HL-60 (cell line): ENCODE data around the gene RBM10.

Experiments used
- DNase-seq, 2 experiments: peaks; one replicate each; pipeline ENCODE4 v3.0.0-alpha.2; 2010 to 2020; ENCODE audit warnings: low read depth in 1 of 2, low spot score in 1 of 2
- H3K27ac ChIP-seq: fragments of 250-450 bp; sonication (Bioruptor Pico); replicated peaks from 2 replicates; pipeline ENCODE4 v1.5.1; 2020; ENCODE audit warnings: mild to moderate bottlenecking, moderate library complexity
- H3K27me3 ChIP-seq: fragments of 250-450 bp; sonication (Bioruptor Pico); 2 replicates; pipeline ENCODE4 v1.5.1; 2021; ENCODE audit warnings: mild to moderate bottlenecking, moderate library complexity; ENCODE audit not compliant: insufficient read depth, poor library complexity, severe bottlenecking
- H3K4me3 ChIP-seq: replicated peaks from 2 replicates; pipeline ENCODE4 v1.5.1; 2011; ENCODE audit warnings: mild to moderate bottlenecking, control low read depth, low read length; ENCODE audit not compliant: insufficient read depth
- GABPA ChIP-seq: IDR thresholded peaks from 2 replicates; pipeline ENCODE4 v1.6.1; 2012; ENCODE audit warnings: low read depth
- POLR2AphosphoS5 ChIP-seq: IDR thresholded peaks from 2 replicates; pipeline ENCODE4 v1.6.1; 2012; ENCODE audit warnings: low read depth
- SPI1 ChIP-seq: IDR thresholded peaks from 2 replicates; pipeline ENCODE4 v1.6.1; 2012; ENCODE audit warnings: low read depth, mild to moderate bottlenecking, borderline replicate concordance
- TF ChIP-seq, protein P1 (sequence below): IDR thresholded peaks from one replicate; pipeline ENCODE4 v1.5.1; 2011; ENCODE audit warnings: low read length, control low read depth, inconsistent platforms; ENCODE audit not compliant: insufficient read depth
- TF ChIP-seq, protein P2 (sequence below): IDR thresholded peaks from 2 replicates; pipeline ENCODE4 v1.6.1; 2012; ENCODE audit warnings: low read depth; ENCODE audit not compliant: insufficient replicate concordance

RBM10 gene

DNA sequence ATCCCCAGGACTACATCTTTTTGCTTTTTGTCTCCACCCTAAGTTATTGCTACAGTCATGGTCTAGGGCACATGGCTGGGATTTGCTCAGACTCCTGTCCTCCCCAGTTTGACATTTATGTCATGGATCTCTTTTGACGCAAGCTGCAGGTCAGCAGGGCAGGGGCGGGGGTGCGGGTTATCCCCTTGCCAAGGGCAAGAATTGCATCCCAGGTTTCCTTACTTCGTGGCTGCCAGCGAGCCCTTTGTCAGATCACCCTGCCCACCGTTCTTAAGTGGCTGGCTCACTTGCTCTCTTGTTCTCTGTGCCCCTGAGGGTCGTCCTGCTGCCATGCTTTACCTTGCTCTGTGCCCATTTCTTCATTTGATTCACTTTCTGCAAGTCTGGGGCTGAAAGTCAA is 27.5 kb downstream of the RBM10 start:
- Histone ChIP-seq H3K27me3 (no peaks in the 10 kb centered on the region), H3K4me3 (no peak overlapping the region), H3K27ac (no peak overlapping the region)
- TF ChIP-seq POLR2AphosphoS5 (no peak), SPI1 (no peak), GABPA (no peak)
- TF ChIP-seq, protein P1, sequence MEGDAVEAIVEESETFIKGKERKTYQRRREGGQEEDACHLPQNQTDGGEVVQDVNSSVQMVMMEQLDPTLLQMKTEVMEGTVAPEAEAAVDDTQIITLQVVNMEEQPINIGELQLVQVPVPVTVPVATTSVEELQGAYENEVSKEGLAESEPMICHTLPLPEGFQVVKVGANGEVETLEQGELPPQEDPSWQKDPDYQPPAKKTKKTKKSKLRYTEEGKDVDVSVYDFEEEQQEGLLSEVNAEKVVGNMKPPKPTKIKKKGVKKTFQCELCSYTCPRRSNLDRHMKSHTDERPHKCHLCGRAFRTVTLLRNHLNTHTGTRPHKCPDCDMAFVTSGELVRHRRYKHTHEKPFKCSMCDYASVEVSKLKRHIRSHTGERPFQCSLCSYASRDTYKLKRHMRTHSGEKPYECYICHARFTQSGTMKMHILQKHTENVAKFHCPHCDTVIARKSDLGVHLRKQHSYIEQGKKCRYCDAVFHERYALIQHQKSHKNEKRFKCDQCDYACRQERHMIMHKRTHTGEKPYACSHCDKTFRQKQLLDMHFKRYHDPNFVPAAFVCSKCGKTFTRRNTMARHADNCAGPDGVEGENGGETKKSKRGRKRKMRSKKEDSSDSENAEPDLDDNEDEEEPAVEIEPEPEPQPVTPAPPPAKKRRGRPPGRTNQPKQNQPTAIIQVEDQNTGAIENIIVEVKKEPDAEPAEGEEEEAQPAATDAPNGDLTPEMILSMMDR, result no peak
- TF ChIP-seq, protein P2, sequence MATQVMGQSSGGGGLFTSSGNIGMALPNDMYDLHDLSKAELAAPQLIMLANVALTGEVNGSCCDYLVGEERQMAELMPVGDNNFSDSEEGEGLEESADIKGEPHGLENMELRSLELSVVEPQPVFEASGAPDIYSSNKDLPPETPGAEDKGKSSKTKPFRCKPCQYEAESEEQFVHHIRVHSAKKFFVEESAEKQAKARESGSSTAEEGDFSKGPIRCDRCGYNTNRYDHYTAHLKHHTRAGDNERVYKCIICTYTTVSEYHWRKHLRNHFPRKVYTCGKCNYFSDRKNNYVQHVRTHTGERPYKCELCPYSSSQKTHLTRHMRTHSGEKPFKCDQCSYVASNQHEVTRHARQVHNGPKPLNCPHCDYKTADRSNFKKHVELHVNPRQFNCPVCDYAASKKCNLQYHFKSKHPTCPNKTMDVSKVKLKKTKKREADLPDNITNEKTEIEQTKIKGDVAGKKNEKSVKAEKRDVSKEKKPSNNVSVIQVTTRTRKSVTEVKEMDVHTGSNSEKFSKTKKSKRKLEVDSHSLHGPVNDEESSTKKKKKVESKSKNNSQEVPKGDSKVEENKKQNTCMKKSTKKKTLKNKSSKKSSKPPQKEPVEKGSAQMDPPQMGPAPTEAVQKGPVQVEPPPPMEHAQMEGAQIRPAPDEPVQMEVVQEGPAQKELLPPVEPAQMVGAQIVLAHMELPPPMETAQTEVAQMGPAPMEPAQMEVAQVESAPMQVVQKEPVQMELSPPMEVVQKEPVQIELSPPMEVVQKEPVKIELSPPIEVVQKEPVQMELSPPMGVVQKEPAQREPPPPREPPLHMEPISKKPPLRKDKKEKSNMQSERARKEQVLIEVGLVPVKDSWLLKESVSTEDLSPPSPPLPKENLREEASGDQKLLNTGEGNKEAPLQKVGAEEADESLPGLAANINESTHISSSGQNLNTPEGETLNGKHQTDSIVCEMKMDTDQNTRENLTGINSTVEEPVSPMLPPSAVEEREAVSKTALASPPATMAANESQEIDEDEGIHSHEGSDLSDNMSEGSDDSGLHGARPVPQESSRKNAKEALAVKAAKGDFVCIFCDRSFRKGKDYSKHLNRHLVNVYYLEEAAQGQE, result no peak
- DNase-seq, result no peak

DNA sequence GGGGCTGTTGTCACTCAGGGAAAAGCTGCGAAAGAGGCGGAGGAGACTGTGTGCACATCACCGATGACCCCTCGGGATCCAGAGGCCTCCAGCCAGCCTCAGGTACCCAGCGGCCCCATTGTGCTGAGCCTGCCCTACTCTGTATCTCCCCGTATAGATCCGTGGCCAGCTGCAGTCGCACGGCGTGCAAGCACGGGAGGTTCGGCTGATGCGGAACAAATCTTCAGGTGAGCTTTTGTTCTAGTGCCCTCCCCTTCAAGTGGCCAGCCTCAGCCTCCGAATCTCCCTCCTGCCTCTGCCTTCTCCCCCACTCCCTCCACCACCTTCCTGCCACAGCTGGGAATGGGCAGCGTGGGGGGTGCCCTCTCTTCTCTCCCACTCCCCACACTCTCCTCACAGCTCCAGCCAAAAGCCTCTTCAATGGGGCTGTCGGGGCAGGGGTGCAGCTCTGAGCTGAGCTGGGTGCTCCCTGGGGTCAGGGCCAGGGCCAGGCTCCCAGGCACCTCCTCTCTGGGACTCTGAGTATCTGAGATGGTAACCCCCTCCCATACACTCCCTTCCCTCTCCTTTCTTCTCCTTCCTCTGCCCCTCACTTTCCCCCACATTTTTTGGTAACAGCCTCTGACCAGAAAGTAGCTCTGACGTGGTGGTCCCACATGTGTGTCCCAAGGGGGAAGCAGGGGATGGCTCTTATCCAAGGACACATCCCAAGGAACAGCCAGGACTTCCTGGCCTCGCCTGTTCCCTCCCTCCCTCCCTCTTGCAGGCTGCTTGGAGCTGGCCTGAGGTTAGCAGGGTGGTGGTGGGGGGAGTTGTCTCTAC is 28.2 kb downstream of the RBM10 start:
- TF ChIP-seq, protein P1, result no peak
- TF ChIP-seq SPI1 (no peak), GABPA (no peak), POLR2AphosphoS5 (no peak)
- TF ChIP-seq, protein P2, result no peak
- Histone ChIP-seq H3K27me3 (no peaks in the 10 kb centered on the region), H3K4me3 (no peak overlapping the region), H3K27ac (no peak overlapping the region)
- no peak for DNase-seq

DNA sequence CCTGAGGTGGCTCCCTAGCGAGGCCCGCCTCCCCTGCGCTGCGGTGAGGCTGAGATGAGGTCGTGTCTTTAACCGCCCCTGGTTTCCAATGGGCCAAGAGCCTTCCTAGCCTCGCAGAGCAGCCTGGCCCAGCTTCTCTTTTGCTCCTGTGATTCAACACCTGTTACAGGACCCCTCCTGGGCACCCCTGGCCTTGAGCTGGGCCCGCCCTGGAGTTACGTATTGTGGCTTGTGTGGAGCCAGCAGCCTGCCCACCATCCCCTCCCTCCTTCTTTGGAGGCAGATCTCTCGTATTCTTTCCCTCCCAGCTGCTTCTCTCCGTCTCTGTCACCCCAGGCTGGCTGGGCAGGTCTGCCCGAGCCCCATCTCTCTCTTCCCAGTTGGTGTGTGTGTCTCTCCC is 29.4 kb downstream of the RBM10 start:
- DNase-seq, result no peak
- TF ChIP-seq, protein P1, result no peak
- no peak for TF ChIP-seq SPI1
- TF ChIP-seq, protein P2, result no peak
- no peak for TF ChIP-seq POLR2AphosphoS5
- TF ChIP-seq GABPA, result no peak
- Histone ChIP-seq H3K4me3 (no peak overlapping the region), H3K27me3 (no peaks in the 10 kb centered on the region), H3K27ac (no peak overlapping the region)
